ENCODE data around the gene ANAPC15.
"Not testable (repeated sequence)": the region's sequence is repeated elsewhere in the genome, so short reads cannot be mapped to it uniquely, and the experiment has no call there.

The ANAPC15 gene

DNA sequence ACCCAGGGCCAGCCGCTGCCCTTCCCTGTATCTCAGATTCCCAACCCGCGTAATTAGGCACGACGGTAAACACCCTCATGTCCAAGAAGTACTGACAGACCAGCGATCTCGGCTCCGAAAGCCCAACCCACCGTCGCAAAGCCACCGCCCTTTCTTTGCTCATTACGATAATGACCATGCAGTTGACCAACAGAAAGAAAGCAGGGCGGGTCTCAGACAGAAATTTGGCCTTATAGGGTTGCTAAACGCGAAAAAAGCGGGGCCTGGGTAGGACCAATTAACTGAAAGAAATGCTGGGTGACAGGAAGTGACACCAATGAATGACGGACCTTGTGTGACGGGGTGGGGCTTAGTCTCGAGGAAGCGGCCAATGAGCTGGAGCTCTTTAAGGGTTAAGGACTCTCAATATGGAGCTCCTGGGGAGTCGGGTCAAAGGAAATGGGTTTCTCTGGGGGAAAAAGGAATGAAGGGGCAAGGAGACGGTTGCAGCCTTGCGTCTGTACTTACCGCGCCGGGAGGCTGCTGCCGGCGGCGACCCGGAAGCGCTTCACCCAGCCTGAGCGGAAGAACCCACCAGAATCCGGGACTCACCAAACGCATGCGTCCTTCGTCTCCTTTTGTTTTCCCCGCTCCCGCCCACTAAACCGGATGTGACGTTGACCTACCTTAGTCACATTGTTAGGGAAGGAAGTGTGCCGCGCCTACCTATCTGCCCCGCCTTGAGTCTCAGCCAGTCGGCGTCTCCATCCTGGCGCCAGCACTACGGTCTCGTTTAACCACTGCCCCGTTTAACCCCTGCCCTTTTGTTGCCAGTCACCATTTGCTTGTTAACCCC lies at the start of gene ANAPC15:
Gene ANAPC15 (minus strand): TSS at position 553 of the 835 bp plus-strand sequence. CDS start 1,419 bp downstream, outside the sequence.
- DNase-seq: peak; percentile 100

DNA sequence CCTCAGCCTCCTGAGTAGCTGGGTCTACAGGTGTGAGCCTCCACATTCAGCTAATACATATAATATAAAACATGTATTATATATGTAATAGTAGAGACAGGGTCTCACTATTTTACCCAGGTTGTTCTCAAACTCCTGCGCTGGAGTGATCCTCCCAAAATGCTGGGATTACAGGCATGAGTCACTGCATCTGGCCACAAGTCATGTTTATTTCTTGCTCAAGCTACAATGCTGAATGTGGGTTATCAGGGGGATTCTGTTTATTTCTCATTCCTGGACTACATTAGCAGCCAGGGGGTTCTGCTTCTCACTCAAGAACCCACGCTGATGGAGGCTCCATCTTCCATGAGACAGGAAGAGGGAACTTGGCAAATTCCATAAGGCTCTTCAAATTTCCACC lies 47.8 kb upstream of the ANAPC15 start:
- no peak for DNase-seq

DNA sequence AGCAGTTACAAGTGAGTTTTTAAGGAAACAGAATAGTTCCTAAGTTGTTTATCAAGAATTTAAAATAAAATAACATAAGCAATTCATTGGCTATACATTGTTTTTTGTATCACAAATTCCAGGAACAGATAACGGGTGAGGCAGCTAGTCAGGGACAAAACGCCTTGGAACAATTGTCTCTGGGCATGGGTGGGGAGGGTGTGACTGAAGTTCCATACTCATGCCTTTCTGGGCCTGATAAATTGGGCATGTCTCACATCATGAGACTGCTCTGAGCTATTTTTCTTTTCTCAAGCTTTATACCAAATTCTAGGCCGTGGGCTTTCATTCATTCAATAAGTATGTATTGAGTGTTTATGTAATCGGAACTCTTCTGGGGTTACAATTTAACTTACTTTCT lies 44.6 kb upstream of the ANAPC15 start:
- no peak for DNase-seq

DNA sequence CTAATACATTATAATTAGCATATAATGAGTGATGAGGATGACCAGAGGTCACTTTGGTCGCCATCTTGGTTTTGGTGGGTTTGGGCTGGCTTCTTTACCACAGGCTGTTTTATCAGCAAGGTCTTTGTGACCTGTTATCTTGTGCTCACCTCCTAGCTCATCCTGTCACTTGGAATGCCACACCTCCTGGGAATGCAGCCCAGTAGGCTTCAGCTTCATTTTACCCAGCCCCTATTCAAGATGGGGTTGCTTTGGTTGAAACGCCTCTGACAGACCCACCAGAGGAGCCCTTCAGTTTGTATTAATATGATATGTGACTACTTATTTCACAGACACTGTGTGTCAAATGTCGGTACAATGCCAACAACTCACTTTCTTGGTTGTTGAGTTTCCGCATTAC lies 43.3 kb upstream of the ANAPC15 start:
- DNase-seq: no peak

DNA sequence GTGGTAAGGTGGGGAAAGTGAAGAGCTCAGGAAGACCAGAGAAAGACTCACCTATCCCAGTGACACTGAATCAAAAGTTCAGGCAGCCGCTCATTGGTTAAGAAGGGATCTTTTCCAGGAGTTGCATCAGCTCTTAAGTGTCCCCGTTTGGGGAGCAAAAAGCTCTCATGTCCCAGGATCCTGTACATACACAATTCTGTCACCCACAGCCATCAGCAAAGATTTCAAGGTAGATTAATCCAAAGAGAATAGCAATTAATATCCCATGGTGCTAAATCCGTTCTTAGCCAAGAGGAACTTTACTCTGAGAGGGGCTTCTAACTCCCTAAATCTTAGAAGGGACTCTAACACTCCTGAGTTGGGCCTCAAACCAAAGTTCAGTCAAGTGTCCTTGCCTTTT lies 42.3 kb upstream of the ANAPC15 start:
- DNase-seq: no peak

DNA sequence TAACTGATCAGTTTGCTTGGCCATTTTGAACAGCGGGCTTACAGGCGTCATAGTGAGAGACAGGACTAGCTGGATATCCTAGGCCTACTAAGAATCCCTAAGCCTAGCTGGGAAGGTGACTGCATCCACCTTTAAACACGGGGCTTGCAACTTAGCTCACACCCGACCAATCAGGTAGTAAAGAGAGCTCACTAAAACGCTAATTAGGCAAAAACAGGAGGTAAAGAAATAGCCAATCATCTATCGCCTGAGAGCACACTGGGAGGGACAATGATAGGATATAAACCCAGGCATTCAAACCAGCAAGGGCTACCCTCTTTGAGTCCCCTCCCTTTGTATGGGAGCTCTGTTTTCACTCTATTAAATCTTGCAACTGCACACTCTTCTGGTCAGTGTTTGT lies 41.4 kb upstream of the ANAPC15 start:
- DNase-seq: not testable (repeated sequence)

DNA sequence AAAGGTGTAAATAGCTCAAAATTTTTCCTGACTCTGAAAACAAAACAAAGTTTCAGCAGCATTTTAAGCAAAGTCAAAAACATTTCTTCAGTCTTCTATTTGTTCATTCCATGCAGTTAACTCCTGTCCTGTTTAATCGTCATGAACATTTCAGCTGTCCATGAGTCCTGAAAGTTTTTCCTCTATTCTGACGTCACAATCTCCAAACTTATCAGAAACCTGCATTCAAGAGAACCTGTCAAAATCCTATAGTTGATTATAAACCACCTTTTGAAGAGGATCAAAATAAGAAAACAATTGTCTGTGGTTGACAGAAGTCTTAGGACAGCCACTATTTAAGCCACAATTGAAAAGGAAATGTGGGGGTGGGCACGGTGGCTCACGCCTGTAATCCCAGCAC lies 38.4 kb upstream of the ANAPC15 start:
- DNase-seq: no peak

DNA sequence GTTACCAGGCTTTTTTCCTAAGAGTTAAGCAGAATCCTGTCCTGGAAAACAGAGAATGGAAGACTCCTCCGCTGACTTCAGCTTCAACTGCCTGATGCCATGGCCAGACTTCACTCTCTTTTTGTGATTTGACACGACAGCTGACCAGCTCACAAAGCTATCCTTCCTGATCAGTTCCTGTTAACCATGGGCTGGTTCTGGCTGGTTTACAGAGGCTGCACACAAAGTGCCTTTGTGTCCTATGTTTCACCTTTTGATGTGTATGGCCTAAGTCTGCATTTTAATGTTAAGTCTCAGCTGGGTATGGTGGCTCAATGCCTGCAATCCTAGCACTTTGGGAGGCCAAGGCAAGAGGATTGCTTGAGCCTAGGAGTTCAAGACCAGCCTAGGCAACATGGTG lies 34.1 kb upstream of the ANAPC15 start:
- DNase-seq: no peak

DNA sequence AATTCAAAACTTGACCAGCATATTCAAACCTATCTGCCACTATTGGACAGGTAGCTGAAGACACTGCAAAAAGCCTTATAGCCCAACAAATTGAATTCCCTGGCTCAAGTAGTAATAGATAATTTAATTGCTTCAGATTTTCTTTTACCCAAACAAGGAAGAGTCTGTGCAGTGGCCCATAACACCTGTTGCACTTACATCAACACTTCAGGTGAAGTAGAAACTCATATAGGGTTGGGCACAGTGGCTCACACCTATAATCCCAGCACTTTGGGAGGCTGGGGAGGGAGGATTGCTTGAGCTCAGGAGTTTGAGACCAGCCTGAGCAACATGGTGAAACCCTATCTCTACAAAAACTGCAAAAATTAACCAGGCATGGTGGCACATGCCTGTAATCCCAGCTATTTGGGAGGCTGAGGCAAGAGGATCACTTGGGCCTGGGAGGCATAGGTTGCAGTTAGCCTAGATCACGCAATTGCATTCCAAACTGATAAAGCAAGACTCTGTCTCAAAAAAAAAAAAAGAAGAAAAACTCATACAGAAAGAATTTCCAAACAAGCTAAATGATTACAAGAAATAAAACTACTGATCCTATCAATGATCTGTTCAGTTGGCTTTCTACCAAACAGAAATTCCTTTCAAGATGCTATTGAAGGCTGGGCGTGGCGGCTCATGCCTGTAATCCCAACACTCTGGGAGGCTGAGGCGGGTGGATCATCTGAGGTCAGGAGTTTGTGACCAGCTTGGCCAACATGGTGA lies 32.5 kb upstream of the ANAPC15 start:
- DNase-seq: no peak

DNA sequence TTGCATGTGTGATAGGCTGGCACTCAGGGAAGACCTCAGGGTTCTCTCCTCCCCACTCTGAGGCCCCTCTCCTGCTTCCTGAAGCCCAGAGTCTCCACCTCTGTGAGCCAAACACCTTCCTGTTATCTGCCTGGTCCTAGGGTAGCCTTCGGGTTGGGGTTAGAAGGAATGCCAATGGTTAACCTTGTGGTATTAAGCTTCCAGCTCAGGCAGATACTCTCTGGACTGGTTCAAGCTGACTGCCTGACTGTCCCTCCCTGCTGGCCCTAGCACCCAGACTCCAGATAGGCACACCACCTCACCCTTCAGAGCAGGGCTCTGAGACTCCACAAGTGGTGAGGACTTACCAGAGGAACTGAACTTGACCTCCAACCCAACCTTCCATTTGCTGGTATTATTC lies 30.0 kb upstream of the ANAPC15 start:
- DNase-seq: not testable (repeated sequence)

DNA sequence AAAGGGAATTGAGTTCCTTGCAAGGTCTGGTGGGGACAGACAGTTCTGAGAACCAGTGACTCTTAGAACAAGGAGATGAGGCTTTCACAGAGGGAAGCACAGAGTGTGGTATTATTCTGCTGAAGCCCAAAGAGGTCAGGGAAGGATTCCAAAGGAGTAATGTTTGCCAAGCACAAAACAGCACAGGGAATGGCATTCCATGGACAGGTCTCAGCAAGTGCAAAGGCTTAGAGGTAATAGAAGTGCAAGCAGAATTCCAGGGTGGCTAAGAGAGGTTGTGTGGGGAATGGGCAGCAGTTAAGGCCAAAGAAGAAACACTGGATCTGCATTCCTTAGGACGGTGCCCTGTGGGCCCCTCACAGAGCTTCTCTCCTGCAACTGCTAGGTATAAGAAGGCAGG lies 29.6 kb upstream of the ANAPC15 start:
- DNase-seq: not testable (repeated sequence)

DNA sequence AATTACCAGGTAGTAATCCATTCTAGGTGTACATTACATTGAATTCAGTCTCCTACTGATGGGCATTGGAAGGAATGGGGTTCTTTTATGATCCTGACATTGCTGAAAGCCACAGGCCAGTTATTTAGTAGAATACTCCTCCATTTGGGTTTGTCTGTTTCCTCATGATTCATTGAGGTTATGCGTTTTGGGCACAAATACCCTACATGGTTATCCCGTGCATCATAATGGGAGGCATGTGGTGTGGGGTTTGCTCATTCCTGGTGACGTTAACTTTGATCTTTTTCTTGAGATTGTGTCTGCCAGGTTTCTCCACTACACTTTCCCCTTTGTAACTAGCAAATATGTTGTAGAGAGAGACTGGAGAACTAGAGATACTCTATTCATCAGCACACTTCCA lies 28.6 kb upstream of the ANAPC15 start:
- no peak for DNase-seq

DNA sequence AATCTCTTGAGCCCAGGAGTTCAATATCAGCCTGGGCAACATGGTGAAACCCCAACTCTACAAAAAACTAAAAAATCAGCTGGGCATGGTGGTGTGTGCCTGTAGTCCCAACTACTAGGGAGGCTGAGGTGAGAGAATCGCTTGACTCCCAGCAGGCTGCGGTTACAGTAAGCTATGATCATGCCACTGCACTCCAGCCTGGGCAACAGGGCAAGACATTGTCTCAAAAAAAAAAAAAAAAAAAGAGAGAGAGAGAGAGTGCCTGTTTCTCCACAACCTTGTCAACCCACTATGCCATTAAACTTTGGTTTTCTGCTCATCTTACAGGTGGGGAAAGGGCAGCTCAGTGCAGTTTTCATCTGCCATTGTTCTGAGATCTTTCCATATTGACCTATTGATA lies 28.2 kb upstream of the ANAPC15 start:
- DNase-seq: no peak

DNA sequence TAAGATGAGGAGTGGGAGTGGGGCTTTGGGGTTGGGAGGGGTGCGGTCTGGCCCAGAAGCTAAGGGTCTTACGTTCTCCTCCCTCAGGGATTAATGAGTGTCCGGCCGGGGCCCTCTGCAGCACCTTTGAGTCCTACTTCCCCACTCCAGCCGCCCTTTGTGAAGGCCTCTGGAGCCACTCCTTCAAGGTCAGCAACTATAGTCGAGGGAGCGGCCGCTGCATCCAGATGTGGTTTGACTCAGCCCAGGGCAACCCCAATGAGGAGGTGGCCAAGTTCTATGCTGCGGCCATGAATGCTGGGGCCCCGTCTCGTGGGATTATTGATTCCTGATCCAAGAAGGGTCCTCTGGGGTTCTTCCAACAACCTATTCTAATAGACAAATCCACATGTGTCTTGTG lies 27.0 kb upstream of the ANAPC15 start:
- DNase-seq: no peak

DNA sequence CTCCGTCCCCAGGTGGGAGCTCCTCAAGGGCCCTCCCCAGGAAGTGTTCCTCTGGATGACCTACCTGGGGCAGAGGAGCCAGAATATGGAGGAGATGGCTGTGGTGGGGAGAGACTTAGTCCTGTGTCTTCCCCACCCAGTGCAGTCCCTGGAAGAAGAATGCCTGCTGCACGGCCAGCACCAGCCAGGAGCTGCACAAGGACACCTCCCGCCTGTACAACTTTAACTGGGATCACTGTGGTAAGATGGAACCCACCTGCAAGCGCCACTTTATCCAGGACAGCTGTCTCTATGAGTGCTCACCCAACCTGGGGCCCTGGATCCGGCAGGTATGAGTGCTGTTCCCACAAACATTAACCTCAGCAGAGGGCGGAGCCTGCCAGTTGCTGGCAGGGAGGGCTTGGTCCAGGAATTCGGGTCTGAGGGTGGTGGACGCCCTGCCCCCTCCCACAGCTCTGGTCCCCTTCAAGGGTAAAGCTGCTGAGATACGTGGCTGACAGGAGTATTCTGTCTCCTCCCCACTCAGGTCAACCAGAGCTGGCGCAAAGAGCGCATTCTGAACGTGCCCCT lies 26.4 kb upstream of the ANAPC15 start:
- DNase-seq: no peak

DNA sequence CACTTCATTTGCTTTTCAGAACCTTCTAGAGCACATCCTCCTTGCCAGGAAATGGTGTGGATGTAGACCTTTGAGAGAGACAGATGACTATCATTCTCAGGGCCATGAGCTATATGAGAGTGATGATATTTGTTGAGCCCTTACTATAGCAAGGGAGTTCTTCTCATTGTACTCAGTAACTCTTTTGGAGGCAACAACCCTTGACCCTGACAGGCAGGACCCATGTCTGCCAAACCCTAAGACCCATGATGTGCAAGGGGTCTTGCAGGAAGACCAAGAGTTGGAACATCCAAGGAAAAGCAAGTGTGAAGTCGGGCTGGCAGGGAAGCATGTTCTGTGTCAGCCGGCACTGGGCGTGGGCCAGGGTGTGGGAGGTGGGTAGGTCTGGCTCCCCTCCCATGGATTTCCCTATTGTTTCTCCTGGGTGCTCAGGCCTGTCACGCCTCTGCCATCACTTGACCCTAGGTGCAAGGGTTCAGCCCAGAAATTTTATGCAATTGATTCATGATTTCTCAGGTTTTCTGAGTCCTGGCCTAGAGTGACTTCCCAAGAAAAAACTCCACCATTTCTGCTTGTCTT lies 24.3 kb upstream of the ANAPC15 start:
- no peak for DNase-seq

DNA sequence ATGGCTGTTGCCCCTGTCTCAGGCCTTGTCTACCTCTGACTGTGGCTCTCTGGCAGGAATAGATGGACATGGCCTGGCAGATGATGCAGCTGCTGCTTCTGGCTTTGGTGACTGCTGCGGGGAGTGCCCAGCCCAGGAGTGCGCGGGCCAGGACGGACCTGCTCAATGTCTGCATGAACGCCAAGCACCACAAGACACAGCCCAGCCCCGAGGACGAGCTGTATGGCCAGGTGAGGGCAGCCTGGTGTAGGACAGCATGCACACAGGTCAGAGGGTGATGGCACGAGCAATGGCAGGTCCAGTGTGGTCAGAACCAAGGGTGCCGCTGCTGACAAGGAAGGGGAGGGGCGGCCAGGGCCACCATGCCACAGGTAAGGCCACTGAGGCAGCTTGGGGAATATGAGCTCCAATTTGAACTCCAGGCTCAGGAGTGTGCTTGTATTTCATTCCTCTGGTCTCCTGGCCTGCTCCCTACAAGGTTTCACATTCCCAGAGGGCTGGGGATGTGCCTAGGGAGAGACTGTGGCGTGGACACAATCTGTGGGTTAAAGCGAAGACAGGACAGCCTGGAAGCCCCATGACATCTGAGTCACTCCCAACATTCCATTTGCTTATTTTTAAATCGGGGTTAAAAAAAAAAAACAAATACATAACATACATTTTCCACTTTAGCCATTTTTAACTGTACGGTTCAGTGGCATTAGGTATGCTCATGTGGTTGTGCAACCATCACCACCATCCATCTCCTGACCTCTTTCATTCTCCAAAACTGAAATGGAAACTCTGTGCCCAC lies 23.6 kb upstream of the ANAPC15 start:
- DNase-seq: no peak

DNA sequence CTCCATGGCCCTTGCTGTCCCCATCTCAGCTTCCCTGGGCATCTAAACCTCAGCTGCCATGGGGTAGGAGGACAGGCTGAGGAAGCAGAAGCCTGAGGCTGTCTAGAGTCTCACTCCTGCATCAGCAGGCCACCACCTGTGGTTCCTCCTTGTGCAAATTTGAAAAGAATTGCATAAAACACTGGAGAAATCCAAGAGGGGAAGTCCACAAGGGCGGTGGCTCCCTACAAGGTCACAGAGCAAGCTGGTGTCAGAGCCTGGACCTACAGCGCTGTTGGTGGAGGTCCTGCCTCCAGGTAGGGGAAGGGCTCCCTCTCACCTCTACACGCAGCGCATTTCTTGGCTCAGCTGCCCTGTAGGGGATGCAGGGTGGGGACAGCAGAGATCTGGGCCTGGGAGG lies 23.0 kb upstream of the ANAPC15 start, which contains the start of gene FOLR3:
Gene FOLR3 (plus strand): TSS at position 253 of the 400 bp plus-strand sequence. CDS start 228 bp downstream, outside the sequence.
- DNase-seq: not testable (repeated sequence)

DNA sequence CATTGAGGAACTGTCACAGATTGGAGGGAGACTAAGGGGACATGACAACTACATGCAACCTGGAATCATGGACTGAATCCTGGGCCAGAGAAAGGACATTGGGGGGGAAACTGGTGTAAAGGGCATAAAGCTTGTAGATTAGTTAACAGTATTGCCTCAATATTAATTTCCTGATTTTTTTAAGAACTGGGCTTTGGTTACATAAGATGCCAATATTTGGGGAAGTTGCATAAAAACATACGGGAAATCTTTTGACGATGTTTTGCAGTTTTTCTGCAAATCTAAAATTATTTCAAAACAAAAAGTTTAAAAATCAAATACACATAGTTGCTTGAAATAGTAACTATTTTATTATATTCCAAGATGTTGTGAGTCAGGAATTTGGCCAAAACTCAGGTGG lies 20.2 kb upstream of the ANAPC15 start:
- DNase-seq: no peak

DNA sequence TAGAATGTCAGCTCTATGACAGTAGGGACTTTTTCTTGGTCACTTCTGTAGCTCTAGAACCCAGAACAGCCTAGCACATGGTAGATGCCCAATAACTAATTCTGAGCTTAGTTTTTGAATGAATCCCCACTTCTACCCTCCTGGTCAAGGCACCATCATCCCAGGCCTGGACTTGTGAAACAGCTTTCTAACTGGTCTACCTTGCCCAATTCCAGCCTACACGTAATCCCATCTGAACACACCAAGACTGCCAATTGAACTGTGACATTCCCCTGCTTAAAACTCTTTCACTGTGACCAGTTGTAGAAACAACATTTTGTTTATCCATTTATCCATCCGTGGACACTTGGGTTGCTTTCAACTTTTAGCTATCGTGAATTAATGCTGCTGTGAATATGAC lies 16.9 kb upstream of the ANAPC15 start:
- no peak for DNase-seq

DNA sequence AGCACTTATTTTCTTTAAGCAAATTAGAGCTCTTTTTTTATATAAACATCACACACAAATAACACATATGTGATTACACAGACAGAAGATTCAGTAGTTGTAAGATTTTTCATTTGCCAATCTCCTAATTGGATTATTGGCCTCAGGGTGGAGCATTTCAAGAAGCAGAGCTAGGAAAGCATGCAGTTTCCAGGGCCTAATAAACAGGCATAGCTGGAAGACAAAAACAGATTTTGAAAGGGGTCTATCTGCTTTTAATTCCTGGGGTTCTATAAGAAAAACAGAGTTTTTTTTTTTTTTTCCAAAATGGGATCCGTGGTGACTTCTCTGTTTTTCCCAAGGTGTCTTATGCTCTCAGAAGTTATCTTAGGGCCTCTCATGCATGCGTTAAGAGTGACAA lies 15.4 kb upstream of the ANAPC15 start:
- no peak for DNase-seq

DNA sequence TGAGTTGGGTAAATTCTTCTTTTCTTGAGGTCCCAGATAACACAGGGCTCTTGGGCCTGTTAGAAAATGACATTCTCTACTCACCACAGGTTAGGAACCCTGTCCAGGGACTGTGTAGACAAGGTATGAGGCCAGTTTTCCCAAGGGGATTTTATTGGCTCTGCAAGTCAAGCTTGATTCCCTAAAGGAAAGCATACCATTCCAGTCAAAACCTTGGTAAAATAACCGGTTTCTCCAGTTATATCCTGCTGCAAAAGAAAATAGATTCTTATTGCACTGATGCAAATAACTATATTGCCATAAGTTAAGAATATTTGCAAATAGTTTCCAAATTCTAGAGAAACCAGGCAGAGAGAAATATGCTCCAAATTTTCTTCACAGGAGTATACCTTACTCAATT lies 13.5 kb upstream of the ANAPC15 start:
- no peak for DNase-seq

DNA sequence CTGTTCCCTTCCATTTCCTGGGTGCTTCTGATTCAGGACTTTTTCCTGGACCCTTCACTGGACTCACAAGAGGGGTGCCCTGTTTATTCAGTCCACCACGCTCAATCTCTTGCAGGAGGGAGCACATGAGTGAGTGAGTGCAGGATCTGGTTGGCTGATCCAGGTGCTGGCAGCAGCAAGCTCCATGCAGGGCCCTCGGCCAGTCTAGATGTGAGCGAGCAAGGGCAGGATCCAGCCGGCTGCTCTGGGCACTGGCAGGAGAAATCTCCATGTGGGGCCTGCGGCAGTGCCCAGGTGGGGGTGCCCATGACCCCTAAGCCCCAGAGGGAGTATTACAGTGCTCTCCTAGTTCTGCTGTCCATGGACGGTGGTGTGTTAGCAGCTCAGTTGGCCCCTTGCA lies 11.6 kb upstream of the ANAPC15 start:
- no peak for DNase-seq
